AG04450 (cell line): ENCODE data around the gene AOAH. TPM values are rescaled to one million over a fixed set of nuclear protein-coding genes. Genes with fewer than 3 reads are reported as not detected.
"Not testable (repeated sequence)": the region's sequence is repeated elsewhere in the genome, so short reads cannot be mapped to it uniquely, and the experiment has no call there.

Source experiments
- CTCF ChIA-PET: fragments of 300-600, 350-600 bp; formaldehyde crosslinking; extraction: SDS; loops from one replicate; lab custom pipeline; 2022; ENCODE audit warnings: antibody characterized with exemption, inconsistent platforms; lab: Charles Lee
- POLR2A ChIA-PET: fragments of 350-600 bp; formaldehyde crosslinking; extraction: SDS; loops from one replicate; lab custom pipeline; 2021; ENCODE audit warnings: antibody characterized with exemption, inconsistent platforms; lab: Yijun Ruan, JAX
- DNase-seq: peaks from one replicate; pipeline ENCODE4 v3.0.0-alpha.2; 2011; ENCODE audit warnings: low read depth, low spot score
- H3K27ac ChIP-seq: one replicate; pipeline ENCODE4 v1.5.1; 2012; ENCODE audit warnings: low read depth, low read length, control low read depth
- H3K27me3 ChIP-seq: one replicate; pipeline ENCODE4 v1.6.0; 2012; ENCODE audit warnings: low read length; ENCODE audit not compliant: control insufficient read depth, insufficient read depth
- H3K4me3 ChIP-seq: 2 replicates; pipeline ENCODE4 v1.5.1; 2011; ENCODE audit warnings: mild to moderate bottlenecking, low read depth, low read length, control low read depth
- H3K9me3 ChIP-seq: 2 replicates; pipeline ENCODE4 v1.5.1; 2012; ENCODE audit warnings: low read length; ENCODE audit not compliant: control insufficient read depth, insufficient read depth
- CTCF ChIP-seq: IDR thresholded peaks from 2 replicates; pipeline ENCODE4 v1.5.1; 2011; ENCODE audit warnings: low read depth, low read length, control low read depth, inconsistent platforms
- polyA plus RNA-seq: library from polyadenylated mRNA; depleted of rRNA; stranded (reverse); fragments of >200 nt; gene quantifications from 2 replicates; pipeline ENCODE4 v1.2.3, GENCODE V29; 2011

The AOAH gene
- polyA plus RNA-seq, 1 experiment = not detected

GRCh38 chr7:36487756-36488336 is 236.4 kb downstream of the AOAH start:
- H3K9me3 ChIP-seq = no peaks in the 10 kb centered on the region
- peaks cover 9% of the 10 kb centered on the region for H3K27me3 ChIP-seq
- peak; percentile 83 for TF ChIP-seq CTCF
- ChIA-PET POLR2A (interaction anchor here (0.6 to 1.3 kb wide), 2 partner anchors 8 to 183 kb away, joined by 6 to 7 read pairs; no protein-coding TSS in a partner anchor), CTCF (interaction anchor here (0.5 to 8.4 kb wide), 55 partner anchors 8 to 714 kb away, joined by 3 to 282 read pairs (median 5); a partner anchor contains a TSS)
- no peak overlapping the region for H3K27ac ChIP-seq
- DNase-seq = peak; percentile 8
- H3K4me3 ChIP-seq = no peak overlapping the region

- no peak for TF ChIP-seq CTCF
- Histone ChIP-seq H3K4me3 (no peak overlapping the region), H3K9me3 (no peaks in the 10 kb centered on the region), H3K27me3 (peaks cover 11% of the 10 kb centered on the region), H3K27ac (no peak overlapping the region)
- ChIA-PET CTCF (interaction anchor here (1.7 to 8.4 kb wide), 3 partner anchors 46 to 696 kb away, joined by 9 to 282 read pairs (median 23); no protein-coding TSS in a partner anchor), POLR2A (no interaction called here)
- no peak for DNase-seq
Measured at GRCh38 chr7:36486336-36486735, 238.0 kb downstream of the AOAH start.

GRCh38 chr7:36484265-36484664 is 240.0 kb downstream of the AOAH start:
- no peak overlapping the region for H3K27ac ChIP-seq
- no peaks in the 10 kb centered on the region for H3K9me3 ChIP-seq
- H3K4me3 ChIP-seq = no peak overlapping the region
- H3K27me3 ChIP-seq = peaks cover 14% of the 10 kb centered on the region
- TF ChIP-seq CTCF = no peak
- DNase-seq = no peak
- ChIA-PET CTCF (interaction anchor here (1.2 to 8.4 kb wide), 2 partner anchors 187 to 214 kb away, joined by 3 to 282 read pairs; no protein-coding TSS in a partner anchor), POLR2A (no interaction called here)

- H3K27ac ChIP-seq, H3K4me3 ChIP-seq, POLR2A ChIA-PET, DNase-seq, H3K9me3 ChIP-seq: not testable (repeated sequence)
- CTCF ChIA-PET = interaction anchor here (2.9 kb wide), 1 partner anchor 186 kb away, joined by 19 read pairs; no protein-coding TSS in a partner anchor
- peaks cover 14% of the 10 kb centered on the region for H3K27me3 ChIP-seq
Measured at GRCh38 chr7:36483853-36484252, 240.4 kb downstream of the AOAH start.

- Histone ChIP-seq H3K9me3 (no peaks in the 10 kb centered on the region), H3K27me3 (peaks cover 11% of the 10 kb centered on the region), H3K27ac (no peak overlapping the region), H3K4me3 (no peak overlapping the region)
- ChIA-PET POLR2A (no interaction called here), CTCF (interaction anchor here (0.7 to 2.2 kb wide), 4 partner anchors 9 to 264 kb away, joined by 3 to 8 read pairs (median 6); no protein-coding TSS in a partner anchor)
- no peak for DNase-seq
- no peak for TF ChIP-seq CTCF
Measured at GRCh38 chr7:36478745-36479144, 245.5 kb downstream of the AOAH start.
